CD4-positive, alpha-beta memory T cell (primary cell): Measurements from ENCODE around the gene WDR27. TPM values are rescaled to one million over a fixed set of nuclear protein-coding genes. Genes with fewer than 3 reads are reported as not detected.

Experiments used
- CTCF ChIA-PET: fragments of 350-600 bp; sonication (Branson Sonifier 250); formaldehyde crosslinking; loops from one replicate; lab custom pipeline; 2021; ENCODE audit warnings: inconsistent platforms; ENCODE audit not compliant: partially characterized antibody; lab: Charles Lee
- POLR2A ChIA-PET: fragments of 350-600 bp; sonication (Branson Sonifier 250); formaldehyde crosslinking; loops from one replicate; lab custom pipeline; 2021; ENCODE audit not compliant: partially characterized antibody; lab: Charles Lee
- DNase-seq, 5 donors: peaks; one replicate each; pipeline versions ENCODE4 v3.0.0 to v3.0.0-alpha.2; 2020 to 2022; ENCODE audit warnings: mixed read lengths in 1 of 5
- H3K27ac ChIP-seq: one replicate; pipeline ENCODE4 v1.7.0; 2013; ENCODE audit warnings: low read depth, low read length
- H3K27me3 ChIP-seq: 2 replicates; pipeline ENCODE4 v1.7.0; 2013; ENCODE audit warnings: mild to moderate bottlenecking, low read length, moderate library complexity; ENCODE audit not compliant: insufficient read depth
- H3K36me3 ChIP-seq: 2 replicates; pipeline ENCODE4 v1.7.0; 2013; ENCODE audit warnings: mild to moderate bottlenecking, low read length, moderate library complexity; ENCODE audit not compliant: insufficient read depth
- H3K4me1 ChIP-seq: 2 replicates; pipeline ENCODE4 v1.7.0; 2013; ENCODE audit warnings: mild to moderate bottlenecking, low read length, moderate library complexity; ENCODE audit not compliant: insufficient read depth
- H3K4me3 ChIP-seq, 2 donors: one replicate each; pipeline ENCODE4 v1.7.0; 2013; ENCODE audit warnings: low read length in 2 of 2, mild to moderate bottlenecking in 1 of 2
- H3K9me3 ChIP-seq, 2 donors: one replicate each; pipeline ENCODE4 v1.7.0; 2013; ENCODE audit warnings: low read length in 2 of 2, control low read depth in 1 of 2; ENCODE audit not compliant: control insufficient read depth in 1 of 2
- H3K27ac Mint-ChIP-seq, 7 donors: one replicate each; pipeline ENCODE4 v1.8.0; 2020 to 2021; ENCODE audit warnings: mixed read lengths in 7 of 7, mild to moderate bottlenecking in 6 of 7, inconsistent platforms in 3 of 7, moderate library complexity in 3 of 7
- H3K27me3 Mint-ChIP-seq, 2 donors: one replicate each; pipeline ENCODE4 v1.8.0; 2020 to 2021; ENCODE audit warnings: mixed read lengths in 2 of 2
- H3K36me3 Mint-ChIP-seq, 2 donors: one replicate each; pipeline ENCODE4 v1.8.0; 2020 to 2021; ENCODE audit warnings: mixed read lengths in 2 of 2, inconsistent platforms in 1 of 2, mild to moderate bottlenecking in 1 of 2
- H3K4me1 Mint-ChIP-seq, 4 donors: one replicate each; pipeline ENCODE4 v1.8.0; 2020 to 2021; ENCODE audit warnings: mixed read lengths in 4 of 4, mild to moderate bottlenecking in 1 of 4
- H3K4me3 Mint-ChIP-seq, 8 donors: one replicate each; pipeline ENCODE4 v1.8.0; 2020 to 2021; ENCODE audit warnings: mixed read lengths in 8 of 8, mild to moderate bottlenecking in 7 of 8, moderate library complexity in 6 of 8, inconsistent platforms in 3 of 8
- H3K9me3 Mint-ChIP-seq, 8 donors: one replicate each; pipeline ENCODE4 v1.8.0; 2020 to 2021; ENCODE audit warnings: mixed read lengths in 8 of 8, mild to moderate bottlenecking in 5 of 8, inconsistent platforms in 3 of 8, moderate library complexity in 1 of 8
- intact Hi-C: fragments of 100-400 bp; cut with micrococcal nuclease; formaldehyde crosslinking; loops from one replicate; pipeline ENCODE4 v1.15.1; 2023
- polyA plus RNA-seq, 2 donors: library from polyadenylated mRNA; unstranded; fragments of 300-500 nt; fragmentation: Illumina TruSeq; gene quantifications; one replicate each; pipeline ENCODE4 v1.2.3, GENCODE V29; 2021
- total RNA-seq, 2 experiments: library from RNA; stranded (reverse); gene quantifications; one replicate each; pipeline ENCODE4 v1.2.3, GENCODE V29; 2021

The WDR27 gene
- total and polyA plus RNA-seq, 4 experiments from 2014 or later, result 5.9 to 82.8 (median 39.8) TPM

- no peak for DNase-seq
- H3K27ac ChIP-seq, result no peak overlapping the region
- H3K27me3 ChIP-seq, result no peaks in the 10 kb centered on the region
- Mint-ChIP-seq H3K36me3 (peaks cover 7 to 22% of the 10 kb centered on the region in 2 donors), H3K4me3 (no peak overlapping the region), H3K27me3 (no peaks in the 10 kb centered on the region), H3K9me3 (no peaks in the 10 kb centered on the region), H3K27ac (no peak overlapping the region), H3K4me1 (peaks cover 12 to 17% (median 13%) of the 10 kb centered on the region in 4 donors)
- ChIA-PET CTCF (no interaction called here), POLR2A (no interaction called here)
- H3K4me3 ChIP-seq, result no peak overlapping the region
- H3K36me3 ChIP-seq, result no peaks in the 10 kb centered on the region
- intact Hi-C loops, result no loop called here
- H3K4me1 ChIP-seq, result peaks cover 14% of the 10 kb centered on the region
- no peaks in the 10 kb centered on the region for H3K9me3 ChIP-seq
Measured at GRCh38 chr6:169579407-169580111, 122.3 kb downstream of the WDR27 start.

GRCh38 chr6:169577974-169578373 is 123.9 kb downstream of the WDR27 start:
- Histone ChIP-seq H3K27ac (no peak overlapping the region), H3K27me3 (no peaks in the 10 kb centered on the region), H3K4me3 (no peak overlapping the region), H3K36me3 (no peaks in the 10 kb centered on the region), H3K4me1 (no peaks in the 10 kb centered on the region), H3K9me3 (no peaks in the 10 kb centered on the region)
- ChIA-PET CTCF (interaction anchor here (1.4 kb wide), 1 partner anchor 16 kb away, joined by 3 read pairs; no protein-coding TSS in a partner anchor), POLR2A (no interaction called here)
- Mint-ChIP-seq H3K4me3 (no peak overlapping the region), H3K36me3 (peaks cover 7 to 22% of the 10 kb centered on the region in 2 donors), H3K4me1 (peaks cover 0 to 4% (median 0%) of the 10 kb centered on the region in 4 donors), H3K27me3 (no peaks in the 10 kb centered on the region), H3K27ac (no peak overlapping the region), H3K9me3 (no peaks in the 10 kb centered on the region)
- DNase-seq, result no peak
- intact Hi-C loops, result no loop called here

GRCh38 chr6:169577236-169577635 is 124.6 kb downstream of the WDR27 start:
- Mint-ChIP-seq H3K4me3 (no peak overlapping the region), H3K27me3 (no peaks in the 10 kb centered on the region), H3K27ac (no peak overlapping the region), H3K9me3 (no peaks in the 10 kb centered on the region), H3K36me3 (peaks cover 7 to 22% of the 10 kb centered on the region in 2 donors), H3K4me1 (peaks cover 0 to 2% (median 0%) of the 10 kb centered on the region in 4 donors)
- Histone ChIP-seq H3K27me3 (no peaks in the 10 kb centered on the region), H3K27ac (no peak overlapping the region), H3K36me3 (no peaks in the 10 kb centered on the region), H3K4me3 (no peak overlapping the region), H3K4me1 (no peaks in the 10 kb centered on the region), H3K9me3 (no peaks in the 10 kb centered on the region)
- CTCF ChIA-PET, result no interaction called here
- DNase-seq, result no peak
- POLR2A ChIA-PET, result no interaction called here
- intact Hi-C loops, result no loop called here

- Mint-ChIP-seq H3K9me3 (no peaks in the 10 kb centered on the region), H3K27me3 (no peaks in the 10 kb centered on the region), H3K4me1 (peaks cover 0 to 2% (median 0%) of the 10 kb centered on the region in 4 donors), H3K27ac (no peak overlapping the region), H3K4me3 (no peak overlapping the region), H3K36me3 (peaks cover 0 to 31% of the 10 kb centered on the region in 2 donors)
- ChIA-PET POLR2A (no interaction called here), CTCF (no interaction called here)
- no peak for DNase-seq
- H3K36me3 ChIP-seq, result no peaks in the 10 kb centered on the region
- no peaks in the 10 kb centered on the region for H3K4me1 ChIP-seq
- no peaks in the 10 kb centered on the region for H3K9me3 ChIP-seq
- H3K27ac ChIP-seq, result no peak overlapping the region
- no peak overlapping the region for H3K4me3 ChIP-seq
- no peaks in the 10 kb centered on the region for H3K27me3 ChIP-seq
- intact Hi-C loops, result no loop called here
Measured at GRCh38 chr6:169575821-169576220, 126.0 kb downstream of the WDR27 start.

GRCh38 chr6:169575365-169575764 is 126.5 kb downstream of the WDR27 start:
- H3K4me1 Mint-ChIP-seq, result peaks cover 0 to 2% (median 0%) of the 10 kb centered on the region in 4 donors
- CTCF ChIA-PET, result no interaction called here
- Histone ChIP-seq H3K9me3 (no peaks in the 10 kb centered on the region), H3K4me1 (no peaks in the 10 kb centered on the region), H3K4me3 (no peak overlapping the region), H3K27me3 (no peaks in the 10 kb centered on the region), H3K27ac (no peak overlapping the region), H3K36me3 (no peaks in the 10 kb centered on the region)
- H3K36me3 Mint-ChIP-seq, result peaks cover 0 to 32% of the 10 kb centered on the region in 2 donors
- no peak for DNase-seq
- H3K9me3 Mint-ChIP-seq, result no peaks in the 10 kb centered on the region
- POLR2A ChIA-PET, result no interaction called here
- no peak overlapping the region for H3K27ac Mint-ChIP-seq
- intact Hi-C loops, result no loop called here
- no peak overlapping the region for H3K4me3 Mint-ChIP-seq
- no peaks in the 10 kb centered on the region for H3K27me3 Mint-ChIP-seq

- no peaks in the 10 kb centered on the region for H3K9me3 ChIP-seq
- no peaks in the 10 kb centered on the region for H3K36me3 ChIP-seq
- Mint-ChIP-seq H3K4me1 (peaks cover 0 to 1% (median 0%) of the 10 kb centered on the region in 4 donors), H3K36me3 (peaks cover 0 to 32% of the 10 kb centered on the region in 2 donors), H3K4me3 (no peak overlapping the region), H3K27ac (peak overlapping the region in 2 of 7 donors; percentile 15 to 74), H3K9me3 (no peaks in the 10 kb centered on the region), H3K27me3 (no peaks in the 10 kb centered on the region)
- no peaks in the 10 kb centered on the region for H3K4me1 ChIP-seq
- no peaks in the 10 kb centered on the region for H3K27me3 ChIP-seq
- CTCF ChIA-PET, result no interaction called here
- no peak overlapping the region for H3K27ac ChIP-seq
- no peak overlapping the region for H3K4me3 ChIP-seq
- POLR2A ChIA-PET, result no interaction called here
- no peak for DNase-seq
- intact Hi-C loops, result no loop called here
Measured at GRCh38 chr6:169574420-169574819, 127.4 kb downstream of the WDR27 start.

- H3K27ac Mint-ChIP-seq, result no peak overlapping the region
- H3K9me3 Mint-ChIP-seq, result no peaks in the 10 kb centered on the region
- H3K4me1 ChIP-seq, result no peaks in the 10 kb centered on the region
- H3K27ac ChIP-seq, result no peak overlapping the region
- intact Hi-C loops, result no loop called here
- H3K27me3 Mint-ChIP-seq, result no peaks in the 10 kb centered on the region
- no peaks in the 10 kb centered on the region for H3K36me3 ChIP-seq
- no peaks in the 10 kb centered on the region for H3K9me3 ChIP-seq
- CTCF ChIA-PET, result no interaction called here
- H3K4me3 Mint-ChIP-seq, result no peak overlapping the region
- DNase-seq, result no peak
- peaks cover 0 to 29% of the 10 kb centered on the region in 2 donors for H3K36me3 Mint-ChIP-seq
- no peak overlapping the region for H3K4me3 ChIP-seq
- POLR2A ChIA-PET, result no interaction called here
- H3K4me1 Mint-ChIP-seq, result peaks cover 0 to 1% (median under 1%) of the 10 kb centered on the region in 4 donors
- no peaks in the 10 kb centered on the region for H3K27me3 ChIP-seq
Measured at GRCh38 chr6:169573883-169574282, 127.9 kb downstream of the WDR27 start.
